Mesenchymal stem cell (in vitro differentiated cells and primary cell): ENCODE measurements around the gene DPEP3.
A peak's percentile ranks its signal among the peaks of the same experiment; 100 is the strongest.

ENCODE experiments used
- DNase-seq: peaks from one replicate; pipeline ENCODE4 v3.0.0-alpha.2; 2013
- H2AFZ ChIP-seq: one replicate; pipeline ENCODE4 v1.6.1; 2013; ENCODE audit warnings: low read depth, mild to moderate bottlenecking, control low read depth, inconsistent platforms, low read length, moderate library complexity
- H2AK5ac ChIP-seq: 2 replicates; pipeline ENCODE4 v1.6.1; 2013; ENCODE audit warnings: low read length, moderate library complexity, mild to moderate bottlenecking, inconsistent platforms; ENCODE audit not compliant: severe bottlenecking
- H2BK120ac ChIP-seq: one replicate; pipeline ENCODE4 v1.6.1; 2013; ENCODE audit warnings: low read depth, mild to moderate bottlenecking, inconsistent platforms, low read length, moderate library complexity
- H2BK12ac ChIP-seq, 2 experiments: one replicate each; pipeline ENCODE4 v1.6.1; 2013; ENCODE audit warnings: inconsistent platforms in 2 of 2, low read length in 2 of 2, mild to moderate bottlenecking in 2 of 2, moderate library complexity in 2 of 2, control low read depth in 1 of 2
- H2BK15ac ChIP-seq: one replicate; pipeline ENCODE4 v1.6.1; 2013; ENCODE audit warnings: mild to moderate bottlenecking, low read depth, inconsistent platforms; ENCODE audit not compliant: poor library complexity, severe bottlenecking
- H2BK5ac ChIP-seq: 2 replicates; pipeline ENCODE4 v1.6.1; 2013; ENCODE audit warnings: low read depth, mild to moderate bottlenecking, low read length, control low read depth, inconsistent platforms; ENCODE audit not compliant: poor library complexity, severe bottlenecking
- H3K14ac ChIP-seq, 2 experiments: one replicate each; pipeline ENCODE4 v1.6.1; 2013; ENCODE audit warnings: inconsistent platforms in 2 of 2, low read length in 2 of 2, control low read depth in 1 of 2, mild to moderate bottlenecking in 1 of 2, moderate library complexity in 1 of 2
- H3K18ac ChIP-seq, 2 experiments: one replicate each; pipeline ENCODE4 v1.6.1; 2013; ENCODE audit warnings: inconsistent platforms in 2 of 2, low read length in 2 of 2, control low read depth in 1 of 2, low read depth in 1 of 2, mild to moderate bottlenecking in 1 of 2
- H3K23ac ChIP-seq, 2 experiments: one replicate each; pipeline ENCODE4 v1.6.1; 2013; ENCODE audit warnings: inconsistent platforms in 2 of 2, low read length in 2 of 2, mild to moderate bottlenecking in 2 of 2, moderate library complexity in 2 of 2, control low read depth in 1 of 2
- H3K27ac ChIP-seq: 2 replicates; pipeline ENCODE4 v1.5.1; 2013; ENCODE audit warnings: mild to moderate bottlenecking, moderate library complexity, low read length, control low read depth, inconsistent platforms; ENCODE audit not compliant: poor library complexity, severe bottlenecking
- H3K27me3 ChIP-seq, 2 experiments: 2 replicates each; pipeline versions ENCODE4 v1.6.1 to v1.7.0; 2013; ENCODE audit warnings: low read length in 2 of 2, mild to moderate bottlenecking in 2 of 2, moderate library complexity in 2 of 2, control low read depth in 1 of 2, inconsistent platforms in 1 of 2; ENCODE audit not compliant: control insufficient read depth in 1 of 2, insufficient read depth in 1 of 2
- H3K36me3 ChIP-seq, 2 experiments: 2 replicates each; pipeline versions ENCODE4 v1.6.1 to v1.7.0; 2013; ENCODE audit warnings: low read length in 2 of 2, control low read depth in 1 of 2, inconsistent platforms in 1 of 2, low read depth in 1 of 2, mild to moderate bottlenecking in 1 of 2; ENCODE audit not compliant: insufficient read depth in 2 of 2, control insufficient read depth in 1 of 2
- H3K4ac ChIP-seq, 2 experiments: one replicate each; pipeline ENCODE4 v1.6.1; 2013; ENCODE audit warnings: inconsistent platforms in 2 of 2, low read length in 2 of 2, mild to moderate bottlenecking in 2 of 2, moderate library complexity in 2 of 2, control low read depth in 1 of 2, low read depth in 1 of 2
- H3K4me1 ChIP-seq: 2 replicates; pipeline ENCODE4 v1.6.1; 2013; ENCODE audit warnings: low read depth, low read length, control low read depth; ENCODE audit not compliant: control insufficient read depth, insufficient read depth
- H3K4me2 ChIP-seq: 2 replicates; pipeline ENCODE4 v1.6.1; 2013; ENCODE audit warnings: low read length, mild to moderate bottlenecking, inconsistent platforms; ENCODE audit not compliant: poor library complexity, severe bottlenecking
- H3K4me3 ChIP-seq, 2 experiments: 2 replicates each; pipeline versions ENCODE4 v1.5.1 to v1.7.0; 2013; ENCODE audit warnings: low read length in 2 of 2, mild to moderate bottlenecking in 2 of 2, control low read depth in 1 of 2, low read depth in 1 of 2; ENCODE audit not compliant: insufficient read depth in 1 of 2
- H3K79me1 ChIP-seq: replicated peaks from 2 replicates; pipeline ENCODE4 v1.6.1; 2013; ENCODE audit warnings: mild to moderate bottlenecking, control low read depth, low read length, inconsistent platforms; ENCODE audit not compliant: poor library complexity, severe bottlenecking
- H3K9ac ChIP-seq: 2 replicates; pipeline ENCODE4 v1.7.0; 2013; ENCODE audit warnings: mild to moderate bottlenecking, low read length, moderate library complexity
- H3K9me3 ChIP-seq: 2 replicates; pipeline ENCODE4 v1.7.0; 2013; ENCODE audit warnings: mild to moderate bottlenecking, low read length; ENCODE audit not compliant: control insufficient read depth
- H4K8ac ChIP-seq: one replicate; pipeline ENCODE4 v1.6.1; 2013; ENCODE audit warnings: inconsistent platforms, mild to moderate bottlenecking, low read length, moderate library complexity
- H4K91ac ChIP-seq: one replicate; pipeline ENCODE4 v1.6.1; 2013; ENCODE audit warnings: mild to moderate bottlenecking, low read length, inconsistent platforms
- WGBS: methylation state at CpG from one replicate; pipeline ENCODE4 v1.1.7; 2013; ENCODE audit warnings: mixed read lengths; 5-methylcytosine and 5-hydroxymethylcytosine counted together

DPEP3 gene

GRCh38 chr16:67959536-67960329 lies 20.6 kb downstream of the DPEP3 start:
- Histone ChIP-seq H2BK120ac (no peak overlapping the region), H3K4me3 (peak overlapping the region in 1 of 2 experiments; percentile 15), H2AFZ (no peak overlapping the region), H3K27ac (no peak overlapping the region), H3K14ac (peak overlapping the region in 1 of 2 experiments; percentile 5), H2BK15ac (peak overlapping the region; percentile 23), H3K9ac (peak overlapping the region; percentile 40), H3K79me1 (peaks cover 64% of the 10 kb centered on the region), H4K8ac (peak overlapping the region; percentile 66), H2BK12ac (peak overlapping the region in 1 of 2 experiments; percentile 0), H2BK5ac (no peak overlapping the region), H3K9me3 (no peaks in the 10 kb centered on the region), H3K4me1 (peaks cover 31% of the 10 kb centered on the region), H3K4ac (no peak overlapping the region), H3K23ac (peak overlapping the region in 1 of 2 experiments; percentile 13), H3K4me2 (no peak overlapping the region), H3K27me3 (no peaks in the 10 kb centered on the region), H4K91ac (peak overlapping the region; percentile 76), H3K36me3 (peaks cover 80 to 85% of the 10 kb centered on the region in 2 experiments), H2AK5ac (no peak overlapping the region), H3K18ac (peak overlapping the region; percentile 43 to 52)
- DNase-seq, result peak; percentile 75
- 54% methylated on average over 10 of the region's 11 CpGs for WGBS

GRCh38 chr16:67957622-67958021 lies 22.7 kb downstream of the DPEP3 start:
- Histone ChIP-seq H2AK5ac (no peak overlapping the region), H4K91ac (no peak overlapping the region), H3K18ac (no peak overlapping the region), H3K9me3 (no peaks in the 10 kb centered on the region), H2BK12ac (no peak overlapping the region), H3K4me1 (peaks cover 19% of the 10 kb centered on the region), H3K14ac (no peak overlapping the region), H2AFZ (no peak overlapping the region), H3K79me1 (peaks cover 59% of the 10 kb centered on the region), H4K8ac (no peak overlapping the region), H3K36me3 (peaks cover 78 to 84% of the 10 kb centered on the region in 2 experiments), H2BK5ac (no peak overlapping the region), H3K27ac (no peak overlapping the region), H2BK120ac (no peak overlapping the region), H3K4me2 (no peak overlapping the region), H3K9ac (no peak overlapping the region), H3K23ac (no peak overlapping the region), H3K27me3 (no peaks in the 10 kb centered on the region), H3K4ac (no peak overlapping the region), H3K4me3 (no peak overlapping the region), H2BK15ac (no peak overlapping the region)
- no peak for DNase-seq
- WGBS, result 97% methylated on average over 9 of the region's 9 CpGs

GRCh38 chr16:67954421-67955196 lies 25.7 kb downstream of the DPEP3 start:
- 97% methylated on average over 10 of the region's 10 CpGs for WGBS
- Histone ChIP-seq H2BK5ac (no peak overlapping the region), H3K4ac (peak overlapping the region in 1 of 2 experiments; percentile 35), H2AFZ (no peak overlapping the region), H3K9me3 (no peaks in the 10 kb centered on the region), H3K4me2 (no peak overlapping the region), H2AK5ac (no peak overlapping the region), H3K27ac (no peak overlapping the region), H3K18ac (no peak overlapping the region), H3K23ac (no peak overlapping the region), H3K4me1 (peaks cover 3% of the 10 kb centered on the region), H4K91ac (no peak overlapping the region), H2BK15ac (no peak overlapping the region), H3K27me3 (no peaks in the 10 kb centered on the region), H3K14ac (no peak overlapping the region), H3K36me3 (peaks cover 79 to 84% of the 10 kb centered on the region in 2 experiments), H2BK12ac (no peak overlapping the region), H3K9ac (peak overlapping the region; percentile 13), H2BK120ac (no peak overlapping the region), H3K4me3 (no peak overlapping the region), H3K79me1 (peaks cover 52% of the 10 kb centered on the region), H4K8ac (no peak overlapping the region)
- no peak for DNase-seq
